ENCODE measurements around the gene STK26.
"Not testable (repeated sequence)": the region's sequence is repeated elsewhere in the genome, so short reads cannot be mapped to it uniquely, and the experiment has no call there.

The STK26 gene

DNA sequence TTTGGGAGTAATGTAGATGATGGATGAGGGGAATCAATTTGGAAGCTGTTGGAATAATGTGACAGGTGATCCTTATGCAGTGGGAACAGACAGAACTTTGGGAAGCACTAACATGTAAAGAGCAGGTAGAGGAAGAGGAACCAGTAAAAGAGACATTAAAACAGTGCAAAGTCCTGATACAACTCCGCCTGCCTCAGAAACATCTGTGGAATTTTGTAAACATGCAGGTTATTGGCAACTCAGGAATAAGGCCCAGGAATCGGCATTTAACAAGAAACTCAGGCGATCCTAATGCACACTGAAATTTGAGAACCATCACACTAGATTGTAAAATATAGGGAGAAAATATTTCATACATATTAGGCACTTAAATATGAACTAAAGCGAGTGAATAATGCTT, 75.6 kb downstream of the STK26 start:
- DNase-seq = not testable (repeated sequence)

DNA sequence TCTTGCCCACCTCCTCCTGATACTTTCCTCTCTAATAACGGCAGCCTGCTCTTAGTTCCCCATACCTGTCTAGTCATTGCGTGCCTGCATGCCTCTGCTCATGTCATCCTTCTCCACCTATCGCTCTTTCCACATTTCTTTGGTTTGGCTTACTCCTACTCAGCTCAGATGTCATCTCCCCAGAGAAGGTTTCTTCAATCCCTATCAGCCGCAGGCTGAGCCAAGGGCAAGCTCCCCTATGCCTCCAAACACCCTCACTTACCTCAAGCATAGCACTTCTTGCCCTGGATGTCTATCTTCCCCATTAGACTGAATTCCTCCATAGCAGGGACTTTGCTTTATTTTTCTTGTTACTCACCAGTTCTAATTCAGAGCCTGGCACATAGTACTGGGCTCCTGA, 78.1 kb downstream of the STK26 start:
- DNase-seq = no peak

DNA sequence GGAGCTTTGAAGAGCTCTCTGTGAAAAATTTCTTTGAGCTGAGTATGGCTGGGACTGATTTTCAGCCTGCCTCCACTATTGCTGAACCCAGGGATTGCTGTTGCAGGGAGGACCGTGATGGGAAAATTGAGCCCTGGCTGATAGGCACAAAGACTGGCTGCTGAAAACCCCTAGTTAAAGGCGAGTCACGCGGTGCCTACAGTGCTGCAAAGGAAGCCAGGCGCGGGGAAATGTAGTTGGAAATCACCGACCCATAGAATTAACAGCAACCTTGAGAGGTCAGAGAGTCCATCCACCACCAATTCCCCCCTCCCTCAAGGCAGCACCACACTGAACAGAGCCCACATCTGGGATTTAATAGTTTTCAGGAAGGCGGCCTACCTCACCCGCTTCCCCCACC, 78.7 kb downstream of the STK26 start:
- no peak for DNase-seq

DNA sequence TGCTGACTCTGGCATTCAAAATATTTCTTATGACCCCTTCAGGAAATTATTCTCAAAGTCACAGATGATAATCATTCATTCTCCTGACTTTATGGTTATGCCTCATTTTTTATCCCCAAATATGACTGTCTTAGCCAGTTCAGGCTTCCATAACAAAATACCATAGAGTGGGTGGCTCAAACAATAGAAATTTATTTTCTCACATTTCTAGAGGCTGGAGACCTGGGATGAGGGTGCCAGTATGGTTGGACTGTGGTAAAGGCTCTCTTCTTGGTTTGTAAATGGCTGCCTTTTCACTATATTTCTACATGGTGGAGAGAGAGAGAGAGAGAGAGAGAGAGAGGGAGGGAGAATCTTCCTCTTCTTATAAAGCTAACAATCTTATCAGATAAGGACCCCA, 84.2 kb downstream of the STK26 start:
- DNase-seq = no peak

DNA sequence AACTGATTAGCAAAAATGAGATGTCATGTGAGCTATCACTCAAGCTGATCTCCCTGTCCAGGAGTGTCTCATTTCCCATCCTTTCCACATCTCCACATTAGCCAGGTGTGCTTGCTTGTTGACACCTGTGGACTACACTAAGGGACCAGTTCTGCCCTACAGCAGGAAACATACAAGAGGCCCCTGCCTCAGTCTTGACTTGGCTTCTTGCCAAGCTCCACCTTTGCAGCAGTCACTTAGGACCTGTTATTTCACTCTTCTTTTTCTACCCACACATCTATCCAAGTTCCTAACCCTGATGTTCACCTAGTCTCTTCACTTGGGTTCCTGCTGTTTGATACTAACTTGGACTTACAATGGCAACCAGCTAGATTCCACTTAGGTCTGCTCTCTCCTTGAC, 91.5 kb downstream of the STK26 start:
- DNase-seq = no peak

DNA sequence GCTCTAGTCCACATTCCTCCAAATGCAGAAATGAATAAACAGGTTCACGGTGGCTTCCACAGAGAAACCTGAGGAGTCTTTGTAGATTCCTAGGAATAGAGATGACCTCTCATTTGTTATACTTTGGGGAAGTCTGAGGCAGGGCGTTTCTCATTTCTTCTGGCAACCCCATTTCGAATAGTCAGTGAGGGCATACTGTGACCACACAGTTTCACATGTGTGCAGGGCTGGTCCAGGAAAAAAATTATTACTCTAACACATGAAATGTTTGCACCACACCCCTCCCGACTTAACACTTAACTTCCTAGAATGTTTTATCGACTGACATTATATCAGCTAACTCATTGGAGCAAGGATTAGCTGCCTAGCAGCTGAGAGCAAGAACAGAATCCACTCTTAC, 92.7 kb downstream of the STK26 start:
- no peak for DNase-seq

DNA sequence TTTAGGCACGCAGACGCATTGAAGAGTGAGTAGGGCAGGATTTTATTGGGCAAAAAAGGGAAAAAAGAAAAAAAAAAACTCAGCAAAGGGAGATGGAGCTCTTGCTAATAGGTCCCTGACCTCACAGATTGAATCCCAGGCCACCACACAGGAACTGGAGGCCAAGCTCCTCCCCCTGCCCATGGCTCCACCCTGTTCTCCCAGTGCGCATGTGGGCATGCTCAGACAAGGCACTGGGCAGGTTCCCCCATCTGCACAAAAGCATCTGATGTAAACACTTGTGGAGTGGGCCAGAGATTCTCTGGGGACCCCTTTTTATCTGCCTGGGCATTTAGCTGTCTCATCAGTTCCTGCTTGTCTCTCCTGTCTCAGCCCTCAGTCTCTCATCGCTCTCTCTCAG, 95.3 kb downstream of the STK26 start:
- DNase-seq = no peak

DNA sequence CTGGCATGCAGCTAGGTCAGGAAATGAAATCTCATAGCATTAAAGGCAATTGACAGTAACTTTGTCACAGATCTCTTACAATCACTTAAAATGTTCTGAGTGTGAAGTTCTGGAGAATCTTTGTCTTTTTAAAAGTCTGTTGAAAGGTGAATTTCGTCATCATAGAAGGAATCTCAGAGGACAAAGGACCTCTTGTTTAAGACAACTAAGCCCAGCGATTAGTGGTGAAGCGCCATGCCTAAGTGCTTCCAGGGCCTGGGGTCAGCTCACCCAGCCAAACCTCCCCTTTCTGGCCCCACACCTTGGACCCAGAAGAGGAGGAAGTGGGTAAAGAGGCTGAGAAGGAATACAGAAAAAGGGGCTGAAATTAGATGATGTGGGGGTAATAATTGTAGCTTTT, 96.2 kb downstream of the STK26 start:
- no peak for DNase-seq

DNA sequence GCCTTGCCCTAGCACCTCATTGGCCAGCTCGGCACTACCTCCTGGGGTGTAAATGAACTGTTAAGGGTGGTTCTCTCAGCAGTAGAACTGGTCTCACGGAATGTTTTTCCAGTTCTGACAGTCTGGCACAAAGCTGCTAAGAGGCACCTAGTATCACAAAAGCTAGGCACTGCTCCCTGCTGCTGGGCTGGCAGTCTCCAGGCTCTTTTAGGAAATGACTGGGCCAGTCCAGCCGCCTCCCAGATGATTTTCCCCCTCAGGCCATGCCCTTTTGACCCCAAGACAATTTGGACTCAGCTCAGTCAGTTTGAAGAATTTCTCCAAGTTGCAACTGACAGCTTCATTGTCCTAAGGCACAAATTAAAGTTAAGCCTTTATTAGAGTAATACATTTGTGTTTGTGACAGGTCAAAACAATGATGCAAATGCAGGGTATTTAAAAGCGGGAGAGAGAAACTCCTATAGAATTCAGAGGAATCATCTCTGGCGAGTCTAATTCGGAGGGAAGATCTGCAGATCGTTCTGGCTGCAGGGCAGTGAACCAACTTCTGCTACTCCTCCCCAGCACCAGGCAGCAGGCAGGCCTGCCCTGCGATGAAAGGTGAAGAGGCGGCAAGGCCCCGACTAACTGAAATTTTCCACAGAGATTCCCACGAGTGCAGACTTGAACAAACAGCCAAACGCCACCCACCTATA, 96.9 kb downstream of the STK26 start:
- DNase-seq = no peak

DNA sequence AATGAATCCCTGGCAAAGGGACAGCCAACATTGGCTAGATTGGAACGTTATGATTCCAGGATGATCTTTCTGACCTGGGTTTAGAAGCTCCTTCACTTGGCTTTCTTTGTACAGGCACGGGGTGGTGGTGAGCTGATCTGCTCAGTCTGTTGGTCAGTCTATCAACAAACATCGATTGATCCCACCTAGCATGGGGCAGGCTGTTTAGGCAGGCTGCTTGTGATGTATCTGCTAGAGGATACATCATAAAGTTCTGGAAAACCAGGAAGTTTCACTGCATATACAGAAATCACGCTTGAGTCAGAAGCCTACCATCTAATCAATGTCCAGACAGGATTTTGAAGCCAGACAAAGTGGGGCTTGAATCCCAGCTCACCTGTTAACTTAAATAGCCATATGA, 97.8 kb downstream of the STK26 start:
- no peak for DNase-seq
